Measurements from ENCODE around the gene KLHL33. TPM values are rescaled to one million over a fixed set of nuclear protein-coding genes. Genes with fewer than 3 reads are reported as not detected.

KLHL33 gene
- total and polyA plus RNA-seq, 2 donors (not counting 3 experiments of a cell fraction or from before 2014, with no cell fraction given) = not detected

- Histone ChIP-seq H2AFZ (ENCODE audit: low read depth, low read length) (no peak overlapping the region), H3K9me3 (replicated peaks; ENCODE audit: control insufficient read depth, insufficient read depth, low read length) (no peaks in the 10 kb centered on the region), H3K9ac (replicated peaks; ENCODE audit: extremely low read depth, insufficient read depth, low read length) (no peak overlapping the region), H3K4me1 (ENCODE audit: control insufficient read depth, extremely low read depth, insufficient read depth, low read length) (peaks cover 8% of the 10 kb centered on the region), H3K27me3 (ENCODE audit: control insufficient read depth in 2 of 2, insufficient read depth in 2 of 2, low read length in 2 of 2) (peaks cover 2% of the 10 kb centered on the region in 2 experiments), H4K20me1 (replicated peaks; ENCODE audit: control insufficient read depth, extremely low read depth, insufficient read depth, low read length) (no peaks in the 10 kb centered on the region), H3K27ac (ENCODE audit: insufficient read depth, low read depth, low read length) (no peak overlapping the region), H3K9me1 (replicated peaks; ENCODE audit: control insufficient read depth, extremely low read depth, insufficient read depth, low read length) (no peaks in the 10 kb centered on the region), H3K4me2 (ENCODE audit: insufficient read depth, low read length) (no peak overlapping the region), H3K36me3 (ENCODE audit: control insufficient read depth in 2 of 2, extremely low read depth in 1 of 2, insufficient read depth in 2 of 2, low read length in 2 of 2) (peaks cover under 1 to 3% of the 10 kb centered on the region in 2 experiments), H3K4me3 (replicated peaks in 1 of 3; ENCODE audit: insufficient read depth in 1 of 3, low read depth in 1 of 3, low read length in 3 of 3) (no peak overlapping the region), H3K79me2 (ENCODE audit: control insufficient read depth, insufficient read depth, low read length) (no peaks in the 10 kb centered on the region)
- dilution Hi-C loops (cut with MboI; ENCODE audit: extremely low pct_ligation_motif_present, low sequenced_read_pairs) = no loop called here
- no TSS peak for BruUV-seq (replicated peaks)
- no peak for FAIRE-seq
- no peak for TF ChIP-seq CTCF (IDR thresholded peaks at IDR 0.05; ENCODE audit: extremely low read depth in 1 of 2, insufficient read depth in 1 of 2, low read depth in 1 of 2, low read length in 2 of 2)
- TF ChIP-seq FOS (IDR thresholded peaks at IDR 0.05; ENCODE audit: borderline replicate concordance, insufficient read depth, low read length) = no peak
- no peak for TF ChIP-seq POLR2AphosphoS5 (IDR thresholded peaks at IDR 0.05; ENCODE audit: insufficient read depth, low read depth, low read length)
- TF ChIP-seq MYC (IDR thresholded peaks at IDR 0.05; ENCODE audit: low read depth, low read length) = no peak
- TF ChIP-seq, protein P1, sequence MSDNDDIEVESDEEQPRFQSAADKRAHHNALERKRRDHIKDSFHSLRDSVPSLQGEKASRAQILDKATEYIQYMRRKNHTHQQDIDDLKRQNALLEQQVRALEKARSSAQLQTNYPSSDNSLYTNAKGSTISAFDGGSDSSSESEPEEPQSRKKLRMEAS (IDR thresholded peaks at IDR 0.05; ENCODE audit: insufficient read depth, insufficient read length) = no peak
- no peak for TF ChIP-seq EZH2 (IDR thresholded peaks at IDR 0.05; ENCODE audit: borderline replicate concordance, low read depth, low read length, severe bottlenecking)
- TF ChIP-seq JUN (IDR thresholded peaks at IDR 0.05; ENCODE audit: borderline replicate concordance, insufficient read depth, insufficient read length, low read depth) = no peak
- TF ChIP-seq GATA2 (IDR thresholded peaks at IDR 0.05; ENCODE audit: insufficient read depth, insufficient read length, low read depth, low read length) = no peak
- TF ChIP-seq POLR2A (IDR thresholded peaks at IDR 0.05; ENCODE audit: low read depth, low read length) = no peak
- POLR2A ChIA-PET = no interaction called here
- intact Hi-C loops (cut with micrococcal nuclease) = no loop called here
- CTCF ChIA-PET = interaction anchor here (1.3 kb wide), 1 partner anchor 26 kb away, joined by 7 read pairs; no protein-coding TSS in a partner anchor
- no peak for DNase-seq (ENCODE audit: low read depth, low spot score)
These were observed 5.5 kb upstream of the KLHL33 start for GRCh38 chr14:20441461-20441860.
